ENCODE measurements around the gene FBXW8. TPM values are rescaled to one million over a fixed set of nuclear protein-coding genes. Genes with fewer than 3 reads are reported as not detected.

Gene FBXW8
- total RNA-seq, 2 experiments from 2014 or later = 6.6 to 7.3 TPM

DNA sequence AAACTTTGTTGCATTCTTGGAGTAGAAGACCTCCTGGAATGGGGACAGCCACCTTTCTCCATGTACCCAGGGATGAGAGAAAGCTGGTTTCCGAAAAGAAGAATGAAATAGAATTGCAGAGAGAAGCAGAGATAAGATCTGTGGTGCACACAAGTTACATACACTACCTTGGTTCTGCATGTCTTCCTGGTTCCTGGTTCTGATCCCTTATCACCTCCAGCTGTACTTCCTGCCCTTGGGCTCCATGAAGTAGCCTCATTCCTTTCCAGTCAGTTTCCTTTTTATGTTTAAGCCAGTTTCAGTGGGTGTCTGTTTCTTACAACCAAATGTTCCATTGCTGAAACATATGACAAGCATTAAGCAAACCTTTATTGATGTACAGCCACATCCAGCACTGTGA, 69.3 kb downstream of the FBXW8 start:
- DNase-seq (no peak), ATAC-seq (ENCODE audit: poor library complexity) (no peak)
- H3K27me3 ChIP-seq (ENCODE audit: control insufficient read depth in 1 of 2, insufficient read depth in 2 of 2, low read length in 2 of 2) = no peaks in the 10 kb centered on the region
- ChIA-PET POLR2A (no interaction called here), CTCF (no interaction called here)
- H3K36me3 Mint-ChIP-seq (ENCODE audit: low read depth) = no peaks in the 10 kb centered on the region
- H3K27ac ChIP-seq (ENCODE audit: low read depth in 1 of 2, low read length in 2 of 2) = no peak overlapping the region
- H3K9me3 ChIP-seq (ENCODE audit: control insufficient read depth in 1 of 2, insufficient read depth in 1 of 2, low read length in 2 of 2) = no peaks in the 10 kb centered on the region
- no peaks in the 10 kb centered on the region for H3K4me1 Mint-ChIP-seq (ENCODE audit: low read depth)
- no peak overlapping the region for H3K27ac Mint-ChIP-seq
- H3K4me3 Mint-ChIP-seq = no peak overlapping the region
- H3K36me3 ChIP-seq (ENCODE audit: insufficient read depth, low read length) = no peaks in the 10 kb centered on the region
- H3K4me1 ChIP-seq (ENCODE audit: insufficient read depth, low read length) = no peaks in the 10 kb centered on the region
- H3K9me3 Mint-ChIP-seq = no peaks in the 10 kb centered on the region
- no peak overlapping the region for H3K4me3 ChIP-seq (ENCODE audit: low read length)
- H3K27me3 Mint-ChIP-seq = no peaks in the 10 kb centered on the region
- intact Hi-C loops (cut with DNase I, micrococcal nuclease) = no loop called here
- TF ChIP-seq CTCF (IDR thresholded peaks at IDR 0.05) = no peak

DNA sequence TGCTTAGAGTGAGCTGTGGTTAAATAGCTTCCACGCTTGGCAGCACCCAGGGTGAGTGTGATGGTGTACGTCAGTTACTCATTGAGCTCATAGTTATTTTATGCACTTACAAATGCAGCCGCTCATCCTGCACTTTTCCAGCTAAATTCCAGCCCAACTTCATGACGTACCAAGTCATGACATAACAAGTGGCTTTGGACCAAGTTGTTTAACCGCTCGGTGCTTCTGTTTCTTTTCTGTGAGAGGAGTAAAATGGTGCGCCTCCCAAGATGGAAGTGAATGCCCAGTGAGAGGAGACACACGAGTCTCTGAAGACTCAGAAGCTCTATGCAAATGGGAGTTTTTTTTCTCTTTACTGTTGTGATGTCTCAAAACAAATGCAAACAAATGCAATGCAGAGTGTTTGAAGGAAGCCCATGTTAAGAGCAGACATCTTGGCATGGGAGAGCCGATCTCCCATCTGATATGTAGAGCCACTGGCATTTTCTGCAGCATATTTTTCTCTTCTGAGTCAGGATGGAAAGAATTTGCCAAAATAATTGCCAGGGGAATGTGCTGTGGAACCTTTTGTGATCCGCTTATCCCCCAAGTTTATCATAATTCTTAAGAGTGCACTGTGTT, 72.2 kb downstream of the FBXW8 start:
- no peak overlapping the region for H3K4me3 ChIP-seq (ENCODE audit: low read length)
- no peaks in the 10 kb centered on the region for H3K4me1 Mint-ChIP-seq (ENCODE audit: low read depth)
- no peaks in the 10 kb centered on the region for H3K9me3 ChIP-seq (ENCODE audit: control insufficient read depth in 1 of 2, insufficient read depth in 1 of 2, low read length in 2 of 2)
- H3K4me3 Mint-ChIP-seq = no peak overlapping the region
- no peak overlapping the region for H3K27ac Mint-ChIP-seq
- POLR2A ChIA-PET = no interaction called here
- H3K4me1 ChIP-seq (ENCODE audit: insufficient read depth, low read length) = no peaks in the 10 kb centered on the region
- DNase-seq = no peak
- H3K36me3 Mint-ChIP-seq (ENCODE audit: low read depth) = peaks cover 17% of the 10 kb centered on the region
- intact Hi-C loops (cut with DNase I, micrococcal nuclease) = no loop called here
- H3K27me3 ChIP-seq (ENCODE audit: control insufficient read depth in 1 of 2, insufficient read depth in 2 of 2, low read length in 2 of 2) = no peaks in the 10 kb centered on the region
- no peaks in the 10 kb centered on the region for H3K27me3 Mint-ChIP-seq
- TF ChIP-seq CTCF (IDR thresholded peaks at IDR 0.05) = no peak
- no peak for ATAC-seq (ENCODE audit: poor library complexity)
- H3K36me3 ChIP-seq (ENCODE audit: insufficient read depth, low read length) = peaks cover 7% of the 10 kb centered on the region
- H3K9me3 Mint-ChIP-seq = no peaks in the 10 kb centered on the region
- CTCF ChIA-PET = no interaction called here
- no peak overlapping the region for H3K27ac ChIP-seq (ENCODE audit: low read depth in 1 of 2, low read length in 2 of 2)

DNA sequence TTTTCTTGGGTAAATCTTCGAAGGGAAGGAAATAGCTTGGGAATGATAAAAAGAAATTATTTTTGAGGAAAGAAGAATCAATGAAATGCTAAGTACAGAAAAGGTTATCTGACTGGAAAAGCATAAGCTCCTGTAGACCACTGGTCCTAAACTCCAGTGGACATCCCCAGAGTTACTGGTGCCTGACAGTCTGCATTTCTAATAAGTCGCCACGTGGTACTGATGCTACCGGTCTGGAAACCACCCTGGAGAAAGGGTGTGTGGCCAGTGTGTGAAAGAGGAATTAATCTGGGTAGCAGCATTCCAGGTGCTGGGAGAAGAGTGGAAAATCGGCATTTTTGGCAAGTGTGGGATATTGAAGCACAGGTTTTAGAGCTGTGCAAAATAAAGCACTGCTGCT, 73.3 kb downstream of the FBXW8 start:
- CTCF ChIA-PET = no interaction called here
- Histone ChIP-seq H3K9me3 (ENCODE audit: control insufficient read depth in 1 of 2, insufficient read depth in 1 of 2, low read length in 2 of 2) (no peaks in the 10 kb centered on the region), H3K4me1 (ENCODE audit: insufficient read depth, low read length) (no peaks in the 10 kb centered on the region), H3K4me3 (ENCODE audit: low read length) (no peak overlapping the region), H3K27ac (ENCODE audit: low read depth in 1 of 2, low read length in 2 of 2) (no peak overlapping the region), H3K27me3 (ENCODE audit: control insufficient read depth in 1 of 2, insufficient read depth in 2 of 2, low read length in 2 of 2) (no peaks in the 10 kb centered on the region), H3K36me3 (ENCODE audit: insufficient read depth, low read length) (peaks cover 8% of the 10 kb centered on the region)
- no peak for DNase-seq
- H3K9me3 Mint-ChIP-seq = no peaks in the 10 kb centered on the region
- intact Hi-C loops (cut with DNase I, micrococcal nuclease) = no loop called here
- no peaks in the 10 kb centered on the region for H3K4me1 Mint-ChIP-seq (ENCODE audit: low read depth)
- H3K27ac Mint-ChIP-seq = no peak overlapping the region
- no peak for ATAC-seq (ENCODE audit: poor library complexity)
- no peak for TF ChIP-seq CTCF (IDR thresholded peaks at IDR 0.05)
- H3K27me3 Mint-ChIP-seq = no peaks in the 10 kb centered on the region
- POLR2A ChIA-PET = interaction anchor here (0.6 kb wide), 1 partner anchor 42 kb away, joined by 4 read pairs; no protein-coding TSS in a partner anchor
- H3K4me3 Mint-ChIP-seq = no peak overlapping the region
- peaks cover 29% of the 10 kb centered on the region for H3K36me3 Mint-ChIP-seq (ENCODE audit: low read depth)

Data from CD4-positive, alpha-beta T cell (primary cell).